ENCODE data around the gene NCOA6.
"Not testable (repeated sequence)": the region's sequence is repeated elsewhere in the genome, so short reads cannot be mapped to it uniquely, and the experiment has no call there.

NCOA6 gene

DNA sequence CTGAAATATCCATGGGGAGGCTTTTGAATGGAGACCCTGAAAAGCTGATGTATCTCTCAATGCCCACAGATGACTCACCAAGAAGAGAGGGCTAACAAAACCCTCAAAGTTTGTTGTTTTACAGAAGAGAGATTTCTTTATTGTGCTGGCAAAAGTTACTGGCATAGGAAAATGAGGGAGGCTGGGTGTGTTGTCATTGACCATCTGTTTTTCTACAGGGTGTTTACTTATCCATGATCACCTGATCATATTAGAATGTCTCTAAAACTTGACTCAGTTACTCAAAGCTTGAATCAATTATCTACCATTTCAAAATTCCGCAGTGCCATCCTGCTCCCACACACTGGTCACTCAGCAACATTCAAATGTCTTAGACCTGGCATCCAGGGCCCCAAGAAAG is 9.8 kb downstream of the NCOA6 start:
- WGBS, 2 donors (ENCODE audit: extremely low coverage in 2 of 2, insufficient read length in 2 of 2, insufficient replicate concordance in 1 of 2): no CpG with 5 or more reads among the region's 1 CpG

DNA sequence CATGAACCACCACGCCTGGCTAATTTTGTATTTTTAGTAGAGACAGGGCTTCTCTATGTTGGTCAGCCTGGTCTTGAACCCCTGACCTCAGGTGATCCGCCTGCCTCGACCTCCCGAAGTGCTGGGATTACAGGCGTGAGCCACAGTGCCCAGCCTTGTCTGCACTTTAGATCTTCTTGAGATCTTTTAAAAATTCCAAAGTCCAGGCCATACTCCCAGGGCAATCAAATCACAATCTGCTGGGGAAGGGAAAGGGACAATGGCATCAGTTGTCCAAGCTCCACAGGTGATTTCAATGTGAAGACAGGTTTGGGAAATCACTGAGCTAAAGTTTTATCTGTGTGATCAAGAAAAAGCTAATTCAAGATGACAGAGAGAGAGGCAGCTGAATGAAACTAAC is 16.9 kb downstream of the NCOA6 start:
- no peaks in the 10 kb centered on the region for H3K4me1 ChIP-seq (ENCODE audit: control insufficient read depth in 2 of 2, insufficient read depth in 1 of 2, low read depth in 1 of 2, low read length in 2 of 2)

More for the DNA sequence above, 9.8 kb downstream of the NCOA6 start:
- Histone ChIP-seq H3K9me3 (replicated peaks in 1 of 2; ENCODE audit: control insufficient read depth in 2 of 2, insufficient read depth in 1 of 2, low read depth in 1 of 2, low read length in 2 of 2) (peaks cover 0 to 6% of the 10 kb centered on the region in 2 donors), H3K27ac (replicated peaks; ENCODE audit: low read length) (no peak overlapping the region), H3K18ac (ENCODE audit: low read length) (no peak overlapping the region), H2AK5ac (ENCODE audit: low read depth, low read length) (no peak overlapping the region), H3K4me3 (ENCODE audit: low read length in 2 of 2) (no peak overlapping the region), H3K79me1 (ENCODE audit: low read depth, low read length) (peaks cover 3% of the 10 kb centered on the region), H4K91ac (ENCODE audit: low read depth, low read length, poor library complexity) (no peak overlapping the region), H3K36me3 (replicated peaks in 1 of 2; ENCODE audit: control insufficient read depth in 2 of 2, insufficient read depth in 2 of 2, low read length in 2 of 2) (no peaks in the 10 kb centered on the region), H3K27me3 (ENCODE audit: control insufficient read depth in 3 of 3, insufficient read depth in 3 of 3, low read depth in 1 of 3, low read length in 3 of 3) (no peaks in the 10 kb centered on the region), H2AFZ (ENCODE audit: low read length) (no peak overlapping the region), H3K4me2 (ENCODE audit: insufficient read depth, low read length, poor library complexity, severe bottlenecking) (no peak overlapping the region), H3K4ac (ENCODE audit: low read length) (no peak overlapping the region), H3K9ac (ENCODE audit: low read depth, low read length, poor library complexity) (no peak overlapping the region), H2BK15ac (ENCODE audit: low read length) (no peak overlapping the region), H4K8ac (ENCODE audit: low read depth, low read length) (no peak overlapping the region), H2BK12ac (ENCODE audit: low read length) (no peak overlapping the region), H3K23ac (ENCODE audit: low read depth, low read length, poor library complexity) (no peak overlapping the region), H3K14ac (ENCODE audit: low read length) (no peak overlapping the region), H2BK5ac (ENCODE audit: low read length) (no peak overlapping the region), H2BK120ac (ENCODE audit: low read depth, low read length) (no peak overlapping the region), H3K4me1 (ENCODE audit: control insufficient read depth in 2 of 2, insufficient read depth in 1 of 2, low read depth in 1 of 2, low read length in 2 of 2) (no peaks in the 10 kb centered on the region)
- no peak for DNase-seq (ENCODE audit: low spot score)

DNA sequence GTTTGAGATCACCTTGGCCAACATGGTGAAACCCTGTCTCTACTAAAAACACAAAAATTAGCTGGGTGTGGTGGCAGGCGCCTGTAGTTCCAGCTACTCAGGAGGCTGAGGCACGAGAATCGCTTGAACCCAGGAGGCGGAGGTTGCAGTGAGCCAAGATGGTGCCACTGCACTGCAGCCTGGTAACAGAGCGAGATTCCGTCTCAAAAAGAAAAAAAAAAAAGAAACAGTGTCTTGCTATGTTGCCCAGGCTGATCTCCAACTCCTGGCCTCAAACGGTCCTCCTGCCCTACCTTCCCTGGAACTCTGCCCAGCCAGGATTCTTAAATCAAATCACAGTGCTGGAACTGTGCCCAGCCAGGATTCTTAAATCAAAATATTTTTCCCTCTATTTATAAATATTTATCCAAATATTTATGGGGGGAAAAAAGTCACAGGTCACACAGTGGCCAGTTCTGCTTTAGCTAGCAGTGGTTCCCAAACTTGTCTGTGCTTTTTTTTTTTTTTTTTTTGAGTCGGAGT is 17.4 kb downstream of the NCOA6 start:
- H3K4me2 ChIP-seq (ENCODE audit: insufficient read depth, low read length, poor library complexity, severe bottlenecking); H3K79me1 ChIP-seq (ENCODE audit: low read depth, low read length); H2BK15ac ChIP-seq (ENCODE audit: low read length); DNase-seq (ENCODE audit: low spot score); H3K18ac ChIP-seq (ENCODE audit: low read length); H4K8ac ChIP-seq (ENCODE audit: low read depth, low read length); H3K4me1 ChIP-seq (ENCODE audit: control insufficient read depth in 2 of 2, insufficient read depth in 1 of 2, low read depth in 1 of 2, low read length in 2 of 2); H3K27me3 ChIP-seq (ENCODE audit: control insufficient read depth in 3 of 3, insufficient read depth in 3 of 3, low read depth in 1 of 3, low read length in 3 of 3); H2BK12ac ChIP-seq (ENCODE audit: low read length); H3K9ac ChIP-seq (ENCODE audit: low read depth, low read length, poor library complexity); H3K4ac ChIP-seq (ENCODE audit: low read length); H4K91ac ChIP-seq (ENCODE audit: low read depth, low read length, poor library complexity); H3K4me3 ChIP-seq (ENCODE audit: low read length in 2 of 2); H3K14ac ChIP-seq (ENCODE audit: low read length); H2AFZ ChIP-seq (ENCODE audit: low read length); H2BK120ac ChIP-seq (ENCODE audit: low read depth, low read length); H3K23ac ChIP-seq (ENCODE audit: low read depth, low read length, poor library complexity); H3K27ac ChIP-seq (replicated peaks; ENCODE audit: low read length); H2AK5ac ChIP-seq (ENCODE audit: low read depth, low read length); H2BK5ac ChIP-seq (ENCODE audit: low read length): not testable (repeated sequence)
- Histone ChIP-seq H3K36me3 (replicated peaks in 1 of 2; ENCODE audit: control insufficient read depth in 2 of 2, insufficient read depth in 2 of 2, low read length in 2 of 2) (peaks cover 0 to 29% of the 10 kb centered on the region in 2 donors), H3K9me3 (replicated peaks in 1 of 2; ENCODE audit: control insufficient read depth in 2 of 2, insufficient read depth in 1 of 2, low read depth in 1 of 2, low read length in 2 of 2) (peaks cover 0 to 16% of the 10 kb centered on the region in 2 donors)
- no CpG with 5 or more reads among the region's 8 CpGs for WGBS, 2 donors (ENCODE audit: extremely low coverage in 2 of 2, insufficient read length in 2 of 2, insufficient replicate concordance in 1 of 2)

More for the DNA sequence above, 16.9 kb downstream of the NCOA6 start:
- Histone ChIP-seq H3K14ac (ENCODE audit: low read length) (no peak overlapping the region), H2BK120ac (ENCODE audit: low read depth, low read length) (no peak overlapping the region), H2BK5ac (ENCODE audit: low read length) (no peak overlapping the region), H2BK12ac (ENCODE audit: low read length) (no peak overlapping the region), H3K27me3 (ENCODE audit: control insufficient read depth in 3 of 3, insufficient read depth in 3 of 3, low read depth in 1 of 3, low read length in 3 of 3) (no peaks in the 10 kb centered on the region), H3K27ac (replicated peaks; ENCODE audit: low read length) (no peak overlapping the region), H3K9me3 (replicated peaks in 1 of 2; ENCODE audit: control insufficient read depth in 2 of 2, insufficient read depth in 1 of 2, low read depth in 1 of 2, low read length in 2 of 2) (peaks cover 0 to 16% of the 10 kb centered on the region in 2 donors), H3K23ac (ENCODE audit: low read depth, low read length, poor library complexity) (no peak overlapping the region), H3K9ac (ENCODE audit: low read depth, low read length, poor library complexity) (no peak overlapping the region), H3K4me2 (ENCODE audit: insufficient read depth, low read length, poor library complexity, severe bottlenecking) (no peak overlapping the region), H3K79me1 (ENCODE audit: low read depth, low read length) (no peaks in the 10 kb centered on the region), H4K8ac (ENCODE audit: low read depth, low read length) (no peak overlapping the region), H2AFZ (ENCODE audit: low read length) (no peak overlapping the region), H2BK15ac (ENCODE audit: low read length) (no peak overlapping the region), H3K36me3 (replicated peaks in 1 of 2; ENCODE audit: control insufficient read depth in 2 of 2, insufficient read depth in 2 of 2, low read length in 2 of 2) (peaks cover 0 to 25% of the 10 kb centered on the region in 2 donors), H3K18ac (ENCODE audit: low read length) (no peak overlapping the region), H3K4ac (ENCODE audit: low read length) (no peak overlapping the region), H2AK5ac (ENCODE audit: low read depth, low read length) (no peak overlapping the region), H4K91ac (ENCODE audit: low read depth, low read length, poor library complexity) (no peak overlapping the region), H3K4me3 (ENCODE audit: low read length in 2 of 2) (no peak overlapping the region)
- DNase-seq (ENCODE audit: low spot score): no peak
- WGBS, 2 donors (ENCODE audit: extremely low coverage in 2 of 2, insufficient read length in 2 of 2, insufficient replicate concordance in 1 of 2): no CpG with 5 or more reads among the region's 5 CpGs

DNA sequence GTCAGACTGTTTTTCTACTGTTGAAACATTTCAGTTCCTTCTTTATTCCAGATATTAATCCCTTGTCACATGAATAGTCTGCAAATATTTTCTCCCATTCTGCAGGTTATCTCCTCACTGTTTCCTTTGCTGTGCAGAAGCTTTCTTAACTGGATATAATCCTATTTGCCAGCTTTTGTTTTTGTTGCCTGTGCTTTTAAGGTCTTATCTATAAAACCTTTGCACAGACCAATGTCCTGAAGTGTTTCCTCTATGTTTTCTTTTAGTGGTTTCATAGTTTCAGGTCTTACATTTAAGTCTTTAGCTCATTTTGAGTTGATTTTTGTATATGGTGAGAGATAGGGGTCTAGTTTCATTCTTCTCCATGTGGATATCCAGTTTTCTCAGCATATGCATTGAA is 19.2 kb downstream of the NCOA6 start:
- H3K36me3 ChIP-seq (replicated peaks in 1 of 2; ENCODE audit: control insufficient read depth in 2 of 2, insufficient read depth in 2 of 2, low read length in 2 of 2): peaks cover 0 to 36% of the 10 kb centered on the region in 2 donors
- H3K27ac ChIP-seq (replicated peaks; ENCODE audit: low read length): no peak overlapping the region
- peaks cover 2 to 20% of the 10 kb centered on the region in 2 donors for H3K9me3 ChIP-seq (replicated peaks in 1 of 2; ENCODE audit: control insufficient read depth in 2 of 2, insufficient read depth in 1 of 2, low read depth in 1 of 2, low read length in 2 of 2)
- H2AK5ac ChIP-seq (ENCODE audit: low read depth, low read length): no peak overlapping the region
- H2BK15ac ChIP-seq (ENCODE audit: low read length): no peak overlapping the region
- H3K79me1 ChIP-seq (ENCODE audit: low read depth, low read length): no peaks in the 10 kb centered on the region
- H4K91ac ChIP-seq (ENCODE audit: low read depth, low read length, poor library complexity): no peak overlapping the region
- H2AFZ ChIP-seq (ENCODE audit: low read length): no peak overlapping the region
- H3K4me2 ChIP-seq (ENCODE audit: insufficient read depth, low read length, poor library complexity, severe bottlenecking): no peak overlapping the region
- no peak overlapping the region for H3K23ac ChIP-seq (ENCODE audit: low read depth, low read length, poor library complexity)
- H3K9ac ChIP-seq (ENCODE audit: low read depth, low read length, poor library complexity): no peak overlapping the region
- H3K18ac ChIP-seq (ENCODE audit: low read length): no peak overlapping the region
- no peak overlapping the region for H3K14ac ChIP-seq (ENCODE audit: low read length)
- no peak overlapping the region for H2BK5ac ChIP-seq (ENCODE audit: low read length)
- no peaks in the 10 kb centered on the region for H3K4me1 ChIP-seq (ENCODE audit: control insufficient read depth in 2 of 2, insufficient read depth in 1 of 2, low read depth in 1 of 2, low read length in 2 of 2)
- H3K4ac ChIP-seq (ENCODE audit: low read length): no peak overlapping the region
- H2BK120ac ChIP-seq (ENCODE audit: low read depth, low read length): no peak overlapping the region
- DNase-seq (ENCODE audit: low spot score): no peak
- no peak overlapping the region for H3K4me3 ChIP-seq (ENCODE audit: low read length in 2 of 2)
- H2BK12ac ChIP-seq (ENCODE audit: low read length): no peak overlapping the region
- no peaks in the 10 kb centered on the region for H3K27me3 ChIP-seq (ENCODE audit: control insufficient read depth in 3 of 3, insufficient read depth in 3 of 3, low read depth in 1 of 3, low read length in 3 of 3)
- no peak overlapping the region for H4K8ac ChIP-seq (ENCODE audit: low read depth, low read length)
